GM21723 (cell line): ENCODE measurements around the gene GPR34.

ENCODE experiments used
- ATAC-seq: cut with Tn5 transposase; IDR thresholded peaks from one replicate; pipeline ENCODE4 v1.9.1; 2021; ENCODE audit warnings: mild to moderate bottlenecking, moderate library complexity; ENCODE audit not compliant: unreplicated experiment

Gene GPR34

GRCh38 chrX:41730081-41730480 lies 41.3 kb downstream of the GPR34 start:
- ATAC-seq, result no peak

- no peak for ATAC-seq
Observed at GRCh38 chrX:41732260-41732659, 43.5 kb downstream of the GPR34 start.

GRCh38 chrX:41733939-41734338 lies 45.2 kb downstream of the GPR34 start:
- peak; percentile 98 for ATAC-seq

GRCh38 chrX:41734530-41734929 lies 45.8 kb downstream of the GPR34 start:
- ATAC-seq, result no peak

GRCh38 chrX:41737065-41737464 lies 48.3 kb downstream of the GPR34 start:
- ATAC-seq, result no peak

GRCh38 chrX:41739871-41740270 lies 51.1 kb downstream of the GPR34 start:
- ATAC-seq, result no peak
